ENCODE data around the gene C1QTNF4. TPM values are rescaled to one million over a fixed set of nuclear protein-coding genes. Genes with fewer than 3 reads are reported as not detected.
A peak's percentile ranks its signal among the peaks of the same experiment; 100 is the strongest.

C1QTNF4 gene
- total and polyA plus RNA-seq, 2 of the 13 experiments (the other 11 are each of a cell fraction or from before 2014, with no cell fraction given), result not detected

GRCh38 chr11:47578524-47579494 is 15.4 kb downstream of the C1QTNF4 start, which contains the start of the genes KBTBD4 and NDUFS3 (continued):
- TF ChIP-seq AKNA (CRISPR knock-in tag; IDR thresholded peaks at IDR 0.05; ENCODE audit: borderline replicate concordance), result no peak
- TF ChIP-seq ZFP36L2 (CRISPR knock-in tag; IDR thresholded peaks at IDR 0.05), result peak; percentile 68; the same call in 1 of the 2 replicates
- 0 out of 2 replicates have a peak, but pooled peaks have one; percentile 83 for TF ChIP-seq ZNF761 (CRISPR knock-in tag; conservative IDR thresholded peaks at IDR 0.05)
- TF ChIP-seq TIGD3 (CRISPR knock-in tag; IDR thresholded peaks at IDR 0.05; ENCODE audit: borderline replicate concordance), result no peak
- TF ChIP-seq MYC (CRISPR knock-in tag; IDR thresholded peaks at IDR 0.05; ENCODE audit: borderline replicate concordance), result peak; percentile 88
- TF ChIP-seq ZNF891 (CRISPR knock-in tag; IDR thresholded peaks at IDR 0.05), result peak; percentile 97
- TF ChIP-seq ATF5 (CRISPR knock-in tag; IDR thresholded peaks at IDR 0.05; ENCODE audit: low read depth), result no peak
- TF ChIP-seq HNRNPH1 (optimal IDR thresholded peaks at IDR 0.05; ENCODE audit: low read depth, low read length), result no peak
- TF ChIP-seq SATB2 (CRISPR knock-in tag; IDR thresholded peaks at IDR 0.05), result 0 out of 2 replicates have a peak, but pooled peaks have one; percentile 38
- TF ChIP-seq ZNF513 (CRISPR knock-in tag; conservative IDR thresholded peaks at IDR 0.05), result no peak
- no peak for TF ChIP-seq NFIB (CRISPR knock-in tag; IDR thresholded peaks at IDR 0.05; ENCODE audit: borderline replicate concordance)
- no peak; the same call in 1 of the 2 replicates for TF ChIP-seq CREBL2 (CRISPR knock-in tag; IDR thresholded peaks at IDR 0.05; ENCODE audit: borderline replicate concordance)
- TF ChIP-seq THAP7 (CRISPR knock-in tag; IDR thresholded peaks at IDR 0.05), result no peak
- peak; percentile 69 for TF ChIP-seq FOSL2 (CRISPR knock-in tag; IDR thresholded peaks at IDR 0.05)
- no peak for TF ChIP-seq ZNF597 (CRISPR knock-in tag; IDR thresholded peaks at IDR 0.05)
- peak; percentile 94; the same call in 1 of the 2 replicates for TF ChIP-seq SMAD1 (CRISPR knock-in tag; IDR thresholded peaks at IDR 0.05; ENCODE audit: borderline replicate concordance, low read depth)
